Psoas muscle (tissue), 8 donors: ENCODE results near the gene SEC16B. TPM values are rescaled to one million over a fixed set of nuclear protein-coding genes. Genes with fewer than 3 reads are reported as not detected.

Source experiments
- ATAC-seq, 4 donors: fragments of 200-7000 bp; cut with Tn5 transposase; one replicate each; pipeline ENCODE4 v1.9.1; 2020; ENCODE audit warnings: moderate library complexity in 3 of 4, mild to moderate bottlenecking in 2 of 4
- DNase-seq, 2 donors: peaks; one replicate each; pipeline ENCODE4 v3.0.0-alpha.2; 2020
- H3K27ac ChIP-seq: fragments of 200-600 bp; one replicate; pipeline ENCODE4 v1.8.0; 2022
- H3K27me3 ChIP-seq, 3 donors: fragments of 200-600 bp in 1 of 3; one replicate each; pipeline versions ENCODE4 v1.6.1 to v1.8.0; 2013 to 2022; ENCODE audit warnings: low read length in 2 of 3, mild to moderate bottlenecking in 2 of 3, moderate library complexity in 1 of 3; ENCODE audit not compliant: insufficient read depth in 3 of 3
- H3K36me3 ChIP-seq, 2 donors: fragments of 200-600 bp in 1 of 2; one replicate each; pipeline versions ENCODE4 v1.6.1 to v1.8.0; 2013 to 2022; ENCODE audit warnings: low read depth in 1 of 2, mild to moderate bottlenecking in 1 of 2, moderate library complexity in 1 of 2; ENCODE audit not compliant: insufficient read depth in 1 of 2
- H3K4me1 ChIP-seq: fragments of 200-600 bp; one replicate; pipeline ENCODE4 v1.8.0; 2022
- H3K4me3 ChIP-seq: fragments of 200-600 bp; one replicate; pipeline ENCODE4 v1.8.0; 2022; ENCODE audit warnings: mild to moderate bottlenecking
- H3K9me3 ChIP-seq: fragments of 200-600 bp; one replicate; pipeline ENCODE4 v1.8.0; 2022
- WGBS, 3 donors: extraction: QIAGEN DNeasy Blood & Tissue Kit; methylation state at CpG; one replicate each; pipeline versions ENCODE4 v1.1.6 to v1.1.7; 2013; 5-methylcytosine and 5-hydroxymethylcytosine counted together
- intact Hi-C, 2 donors: fragments of 100-400 bp; cut with DNase I; formaldehyde crosslinking; loops; one replicate each; pipeline versions ENCODE4 v1.11.0 to v1.14.2; 2022
- long read RNA-seq, 2 donors: library from polyadenylated mRNA; unstranded; transcript quantifications; one replicate each; pipeline ENCODE4 v2.0.0, GENCODE V29; 2021
- polyA plus RNA-seq, 3 donors: library from polyadenylated mRNA; stranded (reverse); fragments of 200-250 nt; gene quantifications; one replicate each; pipeline ENCODE4 v1.2.3, GENCODE V29; 2013
- total RNA-seq, 4 donors: library from RNA; stranded (reverse); fragmentation: NEBNext Ultra II Directional in 2 of 4; extraction: Animal tissue kit (Norgen Biotek cat#: 25700) in 2 of 4; gene quantifications; one replicate each; pipeline versions ENCODE4 v1.2.1 to v1.2.4, GENCODE V29; 2021 to 2023
- TF ChIP-seq, protein P1 (sequence below): fragments of 200-600 bp; IDR thresholded peaks from one replicate; pipeline ENCODE4 v1.8.0; 2022; ENCODE audit warnings: antibody characterized with exemption
- donor health status: healthy with polysubstance abuse.
- donor health status: DM: no; HTN: no; CAD: no; lungs with moderate emphysema.
- donor health status: Bipolar disorder and iron deficiency.
- donor health status: healthy.
- donor health status: DM: yes; HTN: yes; CAD: no.
- donor health status: DM: no; HTN: no; CAD: no.
- donor health status: DM: no; HTN: no; CAD: no.
- donor health status: DM: yes; HTN: yes; CAD: no.

SEC16B gene
- 1 to 10 TPM in 2 of 4 donors, under 1 TPM in 2; 0.42 to 2.3 (median 1.2) TPM for total RNA-seq
- 1 to 10 TPM in 1 of 3 donors, under 1 TPM in 2; 0.75 to 1.1 (median 0.81) TPM for polyA plus RNA-seq
- long read RNA-seq, donor 1, result 0 reads
- long read RNA-seq, donor 2, result 0 reads

- Histone ChIP-seq H3K9me3 (no peaks in the 10 kb centered on the region), H3K27ac (no peak within 1 kb of the TSS), H3K4me3 (no peak within 1 kb of the TSS), H3K36me3 (peaks cover under 1 to 40% of the 10 kb centered on the region in 2 donors), H3K27me3 (no peaks in the 10 kb centered on the region), H3K4me1 (no peaks in the 10 kb centered on the region)
- ATAC-seq (no peak), DNase-seq (no peak)
- intact Hi-C loops, result loop anchor here (5.0 to 10.0 kb wide), 2 partner anchors 82 to 215 kb away; no protein-coding TSS in a partner anchor
- 90 to 93% (median 92%) methylated on average over 12 of the region's 12 CpGs for WGBS, 3 donors
- TF ChIP-seq, protein P1, sequence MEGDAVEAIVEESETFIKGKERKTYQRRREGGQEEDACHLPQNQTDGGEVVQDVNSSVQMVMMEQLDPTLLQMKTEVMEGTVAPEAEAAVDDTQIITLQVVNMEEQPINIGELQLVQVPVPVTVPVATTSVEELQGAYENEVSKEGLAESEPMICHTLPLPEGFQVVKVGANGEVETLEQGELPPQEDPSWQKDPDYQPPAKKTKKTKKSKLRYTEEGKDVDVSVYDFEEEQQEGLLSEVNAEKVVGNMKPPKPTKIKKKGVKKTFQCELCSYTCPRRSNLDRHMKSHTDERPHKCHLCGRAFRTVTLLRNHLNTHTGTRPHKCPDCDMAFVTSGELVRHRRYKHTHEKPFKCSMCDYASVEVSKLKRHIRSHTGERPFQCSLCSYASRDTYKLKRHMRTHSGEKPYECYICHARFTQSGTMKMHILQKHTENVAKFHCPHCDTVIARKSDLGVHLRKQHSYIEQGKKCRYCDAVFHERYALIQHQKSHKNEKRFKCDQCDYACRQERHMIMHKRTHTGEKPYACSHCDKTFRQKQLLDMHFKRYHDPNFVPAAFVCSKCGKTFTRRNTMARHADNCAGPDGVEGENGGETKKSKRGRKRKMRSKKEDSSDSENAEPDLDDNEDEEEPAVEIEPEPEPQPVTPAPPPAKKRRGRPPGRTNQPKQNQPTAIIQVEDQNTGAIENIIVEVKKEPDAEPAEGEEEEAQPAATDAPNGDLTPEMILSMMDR, result no peak
Observed at GRCh38 chr1:177969825-177970371, at the start of gene SEC16B. Gene SEC16B, minus strand, starts transcription at chr1:177970058. Its CDS starts 2,077 bp downstream, at chr1:177967981.

DNA sequence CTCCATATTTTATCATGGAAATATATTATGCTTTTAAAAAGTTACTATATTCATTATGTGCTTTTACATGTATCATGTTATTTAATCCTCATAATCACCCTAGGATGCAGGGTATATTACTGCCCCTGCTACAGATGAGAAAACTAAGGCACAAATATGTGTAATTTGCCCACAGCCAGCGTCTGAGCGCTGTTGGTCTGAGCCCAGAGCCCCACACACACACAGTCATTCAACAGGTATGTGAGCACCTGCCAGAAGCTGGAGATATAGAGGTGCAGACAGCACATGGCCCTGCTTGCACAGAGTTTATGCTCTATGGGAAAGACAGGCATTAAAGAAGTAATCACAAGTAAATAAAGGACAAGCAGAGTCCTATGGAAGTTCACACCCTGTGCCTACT, 49.8 kb upstream of the SEC16B start:
- H3K36me3 ChIP-seq, result peaks cover 10 to 63% of the 10 kb centered on the region in 2 donors
- H3K27ac ChIP-seq, result no peak overlapping the region
- H3K27me3 ChIP-seq, result no peaks in the 10 kb centered on the region
- ATAC-seq, result no peak
- TF ChIP-seq, protein P1, result no peak
- intact Hi-C loops, result no loop called here
- H3K9me3 ChIP-seq, result no peaks in the 10 kb centered on the region
- WGBS, 3 donors, result 94 to 97% (median 96%) methylated on average over 2 of the region's 2 CpGs
- H3K4me1 ChIP-seq, result no peaks in the 10 kb centered on the region
- no peak overlapping the region for H3K4me3 ChIP-seq
- DNase-seq, result no peak

GRCh38 chr1:178019208-178019607, 49.4 kb upstream of the SEC16B start:
- peaks cover 10 to 59% of the 10 kb centered on the region in 2 donors for H3K36me3 ChIP-seq

DNA sequence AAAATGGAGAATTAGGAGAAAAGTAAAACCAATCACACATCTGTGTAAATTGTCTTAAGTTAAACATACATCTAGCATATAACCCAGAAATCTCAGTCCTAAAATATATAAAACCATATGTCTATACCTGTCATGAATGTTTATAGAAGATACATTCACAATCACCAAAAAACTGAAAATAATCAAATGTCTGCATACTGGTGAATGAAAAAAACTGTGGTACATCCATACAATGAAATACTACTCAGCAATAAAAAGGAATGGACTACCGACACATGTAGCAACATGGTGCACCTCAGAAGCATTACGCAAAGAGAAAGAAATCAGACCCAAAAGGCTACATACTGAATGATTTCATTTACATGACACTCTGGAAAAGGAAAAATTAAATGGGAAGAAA, 47.7 kb upstream of the SEC16B start:
- WGBS, 3 donors, result 99 to 100% (median 100%) methylated on average over 2 of the region's 2 CpGs
- TF ChIP-seq, protein P1, result no peak
- ATAC-seq (no peak), DNase-seq (no peak)
- H3K9me3 ChIP-seq, result no peaks in the 10 kb centered on the region
- H3K27ac ChIP-seq, result no peak overlapping the region
- peaks cover 1% of the 10 kb centered on the region for H3K4me1 ChIP-seq
- H3K27me3 ChIP-seq, result no peaks in the 10 kb centered on the region
- intact Hi-C loops, result no loop called here
- no peak overlapping the region for H3K4me3 ChIP-seq
- peaks cover 10 to 47% of the 10 kb centered on the region in 2 donors for H3K36me3 ChIP-seq

More at GRCh38 chr1:178019208-178019607, 49.4 kb upstream of the SEC16B start:
- Histone ChIP-seq H3K4me1 (no peaks in the 10 kb centered on the region), H3K9me3 (no peaks in the 10 kb centered on the region), H3K27me3 (no peaks in the 10 kb centered on the region), H3K4me3 (no peak overlapping the region), H3K27ac (no peak overlapping the region)
- DNase-seq, result no peak
- no peak for ATAC-seq
- WGBS, 3 donors, result 73 to 90% (median 84%) methylated on average over 1 of the region's 1 CpG
- intact Hi-C loops, result no loop called here
- TF ChIP-seq, protein P1, result no peak
